Mesodermal cell (in vitro differentiated cells): ENCODE measurements around the gene TBC1D24.

Source experiments
- H3K27ac ChIP-seq: 2 replicates; pipeline ENCODE4 v1.7.0; 2013; ENCODE audit warnings: mild to moderate bottlenecking, low read depth, low read length, moderate library complexity; ENCODE audit not compliant: severe bottlenecking
- H3K36me3 ChIP-seq: 2 replicates; pipeline ENCODE4 v1.7.1; 2013; ENCODE audit warnings: mild to moderate bottlenecking, low read length, moderate library complexity; ENCODE audit not compliant: control insufficient read depth, insufficient read depth
- H3K4me1 ChIP-seq: one replicate; pipeline ENCODE4 v1.7.1; 2013; ENCODE audit warnings: mild to moderate bottlenecking, low read length; ENCODE audit not compliant: insufficient read depth, control insufficient read depth, poor library complexity, severe bottlenecking
- H3K4me3 ChIP-seq: 2 replicates; pipeline ENCODE4 v1.7.0; 2013; ENCODE audit warnings: low read length, control low read depth, mild to moderate bottlenecking; ENCODE audit not compliant: insufficient read depth, poor library complexity, severe bottlenecking; ENCODE audit errors: extremely low read depth
- H3K9me3 ChIP-seq: 2 replicates; pipeline ENCODE4 v1.7.1; 2013; ENCODE audit warnings: mild to moderate bottlenecking, low read length, moderate library complexity; ENCODE audit not compliant: control insufficient read depth
- WGBS, 2 experiments: methylation state at CpG; one replicate each; pipeline ENCODE4 v1.1.5; 2013; ENCODE audit warnings: missing lambda C conversion rate in 2 of 2; ENCODE audit not compliant: insufficient coverage in 2 of 2; 5-methylcytosine and 5-hydroxymethylcytosine counted together

The TBC1D24 gene

GRCh38 chr16:2450535-2450934 is 24.4 kb upstream of the TBC1D24 start:
- Histone ChIP-seq H3K9me3 (no peaks in the 10 kb centered on the region), H3K4me1 (no peaks in the 10 kb centered on the region), H3K36me3 (peaks cover 90% of the 10 kb centered on the region), H3K4me3 (no peak overlapping the region), H3K27ac (no peak overlapping the region)
- 92 to 96% methylated on average over 8 of the region's 8 CpGs for WGBS, 2 experiments

DNA sequence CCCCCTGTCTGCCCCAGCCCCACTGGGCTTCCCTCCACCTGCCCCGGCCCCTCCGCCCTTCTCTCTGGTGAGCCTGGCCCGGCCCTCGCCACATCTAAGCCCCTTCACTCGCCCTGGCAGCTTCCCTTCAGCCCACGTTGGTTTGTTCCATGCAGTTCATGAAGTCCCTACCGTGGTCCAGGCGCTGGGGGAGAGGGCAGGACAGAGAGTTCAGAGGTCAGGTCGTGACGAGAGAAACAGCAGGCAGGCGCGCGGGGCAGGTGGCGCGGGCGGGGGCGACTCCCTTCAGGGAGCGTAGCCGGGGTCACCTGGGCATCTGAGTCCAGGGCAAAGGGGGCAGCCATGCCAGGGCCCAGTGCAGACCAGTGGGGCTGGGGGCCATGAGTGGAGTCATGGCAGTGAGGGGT is 23.9 kb upstream of the TBC1D24 start:
- Histone ChIP-seq H3K9me3 (no peaks in the 10 kb centered on the region), H3K36me3 (peaks cover 92% of the 10 kb centered on the region), H3K4me1 (no peaks in the 10 kb centered on the region), H3K4me3 (no peak overlapping the region), H3K27ac (no peak overlapping the region)
- 96 to 97% methylated on average over 14 to 17 of the region's 19 CpGs for WGBS, 2 experiments

DNA sequence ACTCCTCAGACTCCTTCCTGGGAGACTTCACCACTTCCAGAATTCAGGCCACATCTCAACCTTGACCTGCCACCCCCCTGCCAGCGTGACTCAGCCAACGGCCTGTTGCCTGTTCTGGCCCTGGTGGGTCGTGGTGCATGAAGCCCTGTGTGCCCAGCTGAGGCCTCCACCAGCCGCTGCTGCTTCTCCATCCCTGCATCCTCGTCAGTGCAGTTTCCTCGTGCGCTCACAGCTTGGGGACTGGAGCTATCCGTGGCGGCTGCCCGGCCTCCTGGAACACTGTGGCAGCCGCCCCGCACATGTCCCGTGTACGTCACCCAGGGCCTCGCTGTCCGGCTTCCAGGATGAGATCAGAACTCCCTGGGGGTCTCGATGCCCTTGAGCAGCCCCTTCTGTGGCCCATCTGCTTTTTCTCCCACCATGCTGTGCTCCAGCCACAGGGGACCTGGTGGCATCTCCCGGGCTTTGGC is 23.0 kb upstream of the TBC1D24 start:
- no peak overlapping the region for H3K4me3 ChIP-seq
- H3K36me3 ChIP-seq, result peaks cover 92% of the 10 kb centered on the region
- H3K9me3 ChIP-seq, result no peaks in the 10 kb centered on the region
- H3K4me1 ChIP-seq, result no peaks in the 10 kb centered on the region
- WGBS, 2 experiments, result 92 to 95% methylated on average over 18 of the region's 18 CpGs
- no peak overlapping the region for H3K27ac ChIP-seq

- Histone ChIP-seq H3K4me1 (no peaks in the 10 kb centered on the region), H3K9me3 (no peaks in the 10 kb centered on the region), H3K4me3 (no peak overlapping the region), H3K36me3 (peaks cover 95% of the 10 kb centered on the region), H3K27ac (no peak overlapping the region)
- WGBS, 2 experiments, result 98 to 100% methylated on average over 2 to 7 of the region's 8 CpGs
Measured at GRCh38 chr16:2452650-2453049, 22.3 kb upstream of the TBC1D24 start.

GRCh38 chr16:2455081-2455845 is 19.7 kb upstream of the TBC1D24 start:
- Histone ChIP-seq H3K4me3 (no peak overlapping the region), H3K36me3 (peaks cover 75% of the 10 kb centered on the region), H3K27ac (no peak overlapping the region), H3K4me1 (peaks cover 4% of the 10 kb centered on the region), H3K9me3 (no peaks in the 10 kb centered on the region)
- WGBS, 2 experiments, result 95% methylated on average over 25 to 28 of the region's 28 CpGs

DNA sequence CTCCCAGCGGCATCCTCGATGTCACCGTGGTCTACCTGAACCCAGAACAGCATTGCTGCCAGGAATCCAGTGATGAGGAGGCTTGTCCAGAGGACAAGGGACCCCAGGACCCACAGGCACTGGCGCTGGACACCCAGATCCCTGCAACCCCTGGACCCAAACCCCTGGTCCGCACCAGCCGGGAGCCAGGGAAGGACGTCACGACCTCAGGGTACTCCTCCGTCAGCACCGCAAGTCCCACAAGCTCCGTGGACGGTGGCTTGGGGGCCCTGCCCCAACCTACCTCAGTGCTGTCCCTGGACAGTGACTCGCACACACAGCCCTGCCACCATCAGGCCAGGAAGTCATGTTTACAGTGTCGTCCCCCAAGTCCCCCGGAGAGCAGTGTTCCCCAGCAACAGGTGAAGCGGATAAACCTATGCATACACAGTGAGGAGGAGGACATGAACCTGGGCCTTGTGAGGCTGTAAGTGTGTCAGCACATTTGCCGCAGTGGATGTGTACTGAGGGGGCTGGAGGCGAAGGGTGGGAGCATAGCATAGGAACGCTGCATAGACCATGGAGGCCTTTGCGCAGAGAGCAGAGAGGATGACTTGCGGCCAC is 18.3 kb upstream of the TBC1D24 start:
- Histone ChIP-seq H3K4me1 (peaks cover 14% of the 10 kb centered on the region), H3K27ac (no peak overlapping the region), H3K36me3 (peaks cover 63% of the 10 kb centered on the region), H3K9me3 (no peaks in the 10 kb centered on the region), H3K4me3 (no peak overlapping the region)
- WGBS, 2 experiments, result 94 to 95% methylated on average over 20 to 21 of the region's 21 CpGs

DNA sequence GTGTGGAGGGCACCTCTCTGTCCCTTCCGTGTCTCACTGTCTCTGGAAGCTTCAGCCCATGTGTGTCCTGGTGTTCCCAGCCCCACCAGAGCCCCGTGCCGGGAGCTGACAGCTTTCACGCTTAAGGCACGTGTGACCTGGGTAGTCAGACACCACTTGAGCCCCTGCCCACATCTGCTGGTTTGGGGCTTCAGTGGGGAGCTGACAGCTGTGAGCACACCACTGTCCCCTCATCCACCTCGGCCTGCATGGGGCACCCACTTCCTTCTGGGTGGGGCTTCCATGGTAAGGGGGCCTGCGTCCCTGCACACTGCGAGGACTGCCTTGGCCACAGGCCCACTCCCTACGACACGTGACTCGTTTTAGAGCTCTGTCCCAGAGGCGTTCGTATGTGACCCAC is 17.7 kb upstream of the TBC1D24 start:
- WGBS, 2 experiments, result 96 to 97% methylated on average over 12 to 13 of the region's 13 CpGs
- Histone ChIP-seq H3K27ac (no peak overlapping the region), H3K36me3 (peaks cover 63% of the 10 kb centered on the region), H3K9me3 (no peaks in the 10 kb centered on the region), H3K4me3 (no peak overlapping the region), H3K4me1 (peaks cover 14% of the 10 kb centered on the region)

- H3K4me1 ChIP-seq, result peaks cover 14% of the 10 kb centered on the region
- H3K36me3 ChIP-seq, result peaks cover 62% of the 10 kb centered on the region
- H3K9me3 ChIP-seq, result no peaks in the 10 kb centered on the region
- H3K4me3 ChIP-seq, result no peak overlapping the region
- 86 to 95% methylated on average over 5 to 6 of the region's 7 CpGs for WGBS, 2 experiments
- no peak overlapping the region for H3K27ac ChIP-seq
Measured at GRCh38 chr16:2457946-2458345, 17.0 kb upstream of the TBC1D24 start.

DNA sequence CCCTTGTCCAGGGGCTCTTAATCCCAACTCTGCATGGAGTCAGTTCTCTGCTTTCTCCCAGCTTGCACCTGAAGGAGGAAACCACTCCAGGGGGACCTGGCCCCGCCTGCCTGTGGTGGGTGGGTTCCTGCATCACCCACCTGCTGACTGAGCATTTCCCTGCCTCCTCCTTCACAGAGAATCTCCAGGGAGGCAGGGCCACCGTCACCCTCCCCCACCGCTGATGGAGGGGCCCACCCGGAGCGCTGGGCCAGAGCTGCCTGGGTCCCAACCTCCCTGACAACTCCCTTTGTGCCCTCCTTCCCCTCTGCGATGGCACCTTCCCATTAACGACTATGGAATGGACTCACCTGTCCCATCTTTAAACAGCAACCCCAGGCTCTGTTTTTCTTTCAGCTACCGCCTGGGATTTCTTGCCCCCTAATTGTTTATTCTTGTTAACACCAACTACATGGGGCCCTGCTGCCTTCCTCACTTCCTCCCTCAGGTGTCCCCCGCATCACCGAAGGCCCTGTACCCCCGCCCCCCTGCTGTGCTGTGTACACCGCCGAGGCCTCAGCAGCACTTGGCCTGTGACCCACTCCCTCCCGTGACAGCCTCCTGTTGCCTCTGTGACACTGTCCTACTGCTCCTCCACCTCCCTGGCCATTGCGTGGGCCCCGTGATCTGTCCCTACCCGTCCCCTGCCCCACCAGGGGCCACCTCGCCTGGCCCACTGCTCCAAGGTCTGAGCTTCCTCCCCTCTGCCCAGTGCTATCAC is 15.9 kb upstream of the TBC1D24 start:
- 33 to 41% methylated on average over 16 to 17 of the region's 18 CpGs for WGBS, 2 experiments
- H3K9me3 ChIP-seq, result no peaks in the 10 kb centered on the region
- H3K36me3 ChIP-seq, result peaks cover 51% of the 10 kb centered on the region
- H3K27ac ChIP-seq, result no peak overlapping the region
- peaks cover 19% of the 10 kb centered on the region for H3K4me1 ChIP-seq
- peak overlapping the region; percentile 65 for H3K4me3 ChIP-seq

- Histone ChIP-seq H3K27ac (peak within 1 kb of the TSS; percentile 53), H3K9me3 (no peaks in the 10 kb centered on the region), H3K4me1 (peaks cover 19% of the 10 kb centered on the region), H3K4me3 (peak within 1 kb of the TSS; percentile 65), H3K36me3 (peaks cover 44% of the 10 kb centered on the region)
- WGBS, 2 experiments, result 2% methylated on average over 49 to 55 of the region's 66 CpGs
Measured at GRCh38 chr16:2459647-2460390, 15.1 kb upstream of the TBC1D24 start, which contains the start of gene TEDC2. Gene TEDC2 (plus strand): TSS chr16:2460109. CDS start chr16:2460145, 36 bp downstream.
